GM12878 (cell line): Measurements from ENCODE around the gene AEN. TPM values are rescaled to one million over a fixed set of nuclear protein-coding genes. Genes with fewer than 3 reads are reported as not detected.
A peak's percentile ranks its signal among the peaks of the same experiment; 100 is the strongest.

ENCODE experiments used
- ATAC-seq: fragments of 200-7000 bp; cut with Tn5 transposase; 3 replicates; pipeline ENCODE4 v1.9.1; 2020; ENCODE audit warnings: mild to moderate bottlenecking, moderate library complexity
- BruUV-seq: library from RNA; stranded (reverse); fragments of 400-500 nt; replicated peaks from 2 replicates; lab custom pipeline; 2021; lab: Mats Ljungman, UMichigan
- CTCF ChIA-PET: fragments of 300-600 bp; sonication (Branson Sonifier 250); formaldehyde crosslinking; extraction: SDS; loops from one replicate; lab custom pipeline; 2021; ENCODE audit warnings: inconsistent platforms; lab: Yijun Ruan, JAX
- POLR2A ChIA-PET: fragments of 350-600 bp; formaldehyde crosslinking; extraction: SDS; loops from one replicate; lab custom pipeline; 2021; ENCODE audit warnings: inconsistent platforms; lab: Charles Lee
- RAD21 ChIA-PET: fragments of 300-600 bp; sonication (Branson Sonifier 250); formaldehyde crosslinking; loops from one replicate; lab custom pipeline; 2023; ENCODE audit warnings: antibody characterized with exemption; ENCODE audit not compliant: unreplicated experiment; lab: Charles Lee
- SMC1A ChIA-PET: fragments of 300-600 bp; sonication (Branson Sonifier 250); formaldehyde crosslinking; loops from one replicate; lab custom pipeline; 2023; ENCODE audit not compliant: unreplicated experiment, uncharacterized antibody; lab: Charles Lee
- DNase-seq: peaks from one replicate; pipeline ENCODE4 v3.0.0-alpha.2; 2011; ENCODE audit warnings: low read depth, low spot score
- FAIRE-seq: peaks from 3 replicates; lab custom pipeline; 2011; peaks lifted over from hg19 to GRCh38; lab: Jason Lieb, UNC
- H2AFZ ChIP-seq: 2 replicates; pipeline ENCODE4 v1.6.0; 2011; ENCODE audit warnings: low read depth, low read length, control low read depth; ENCODE audit not compliant: control insufficient read depth
- H3K27ac ChIP-seq: 2 replicates; pipeline ENCODE4 v1.5.1; 2011; ENCODE audit warnings: control low read depth; ENCODE audit not compliant: control insufficient read depth, insufficient read depth
- H3K27me3 ChIP-seq, 2 experiments: replicated peaks in 1 of 2; 2 replicates each; pipeline versions ENCODE4 v1.6.0 to v1.6.1; 2011; ENCODE audit warnings: low read length in 1 of 2; ENCODE audit not compliant: control insufficient read depth in 2 of 2, insufficient read depth in 2 of 2
- H3K36me3 ChIP-seq, 2 experiments: 2 replicates each; pipeline ENCODE4 v1.5.1; 2011; ENCODE audit warnings: low read length in 1 of 2; ENCODE audit not compliant: control insufficient read depth in 2 of 2, insufficient read depth in 2 of 2
- H3K4me1 ChIP-seq: 2 replicates; pipeline ENCODE4 v1.6.1; 2011; ENCODE audit warnings: mild to moderate bottlenecking, low read length, moderate library complexity, mixed read lengths; ENCODE audit not compliant: control insufficient read depth, insufficient read depth
- H3K4me2 ChIP-seq: 2 replicates; pipeline ENCODE4 v1.6.0; 2011; ENCODE audit warnings: control low read depth; ENCODE audit not compliant: control insufficient read depth, insufficient read depth
- H3K4me3 ChIP-seq: fragments of 200-600 bp; sonication (generic); 2 replicates; pipeline ENCODE4 v1.5.1; 2016
- H3K79me2 ChIP-seq: 2 replicates; pipeline ENCODE4 v1.6.0; 2011; ENCODE audit warnings: low read length; ENCODE audit not compliant: control insufficient read depth, insufficient read depth
- H3K9ac ChIP-seq: 2 replicates; pipeline ENCODE4 v1.8.0; 2011; ENCODE audit warnings: low read length, control low read depth, mixed read lengths; ENCODE audit not compliant: control insufficient read depth, insufficient read depth
- H3K9me3 ChIP-seq: replicated peaks from 3 replicates; pipeline ENCODE4 v1.5.1; 2011; ENCODE audit warnings: mild to moderate bottlenecking, low read length; ENCODE audit not compliant: control insufficient read depth, insufficient read depth
- H4K20me1 ChIP-seq: 2 replicates; pipeline ENCODE4 v1.6.0; 2011; ENCODE audit not compliant: control insufficient read depth, insufficient read depth
- DPF2 ChIP-seq: fragments of 450-650 bp; IDR thresholded peaks from 2 replicates; pipeline ENCODE4 v1.6.1; 2017; ENCODE audit warnings: mild to moderate bottlenecking
- EP300 ChIP-seq, 2 experiments: fragments of 150-350 bp in 1 of 2; IDR thresholded peaks; 2 replicates each; pipeline ENCODE4 v1.6.1; 2011 to 2012; ENCODE audit warnings: low read depth in 2 of 2, low read length in 2 of 2, borderline replicate concordance in 1 of 2, improper control_type of control experiment in 1 of 2, inconsistent platforms in 1 of 2; ENCODE audit not compliant: control insufficient read depth in 1 of 2
- MEF2B ChIP-seq: fragments of 450-650 bp; IDR thresholded peaks from 2 replicates; pipeline ENCODE4 v1.6.1; 2018; ENCODE audit warnings: mild to moderate bottlenecking, moderate library complexity; ENCODE audit not compliant: partially characterized antibody, poor library complexity, severe bottlenecking
- SPI1 ChIP-seq: IDR thresholded peaks from 2 replicates; pipeline ENCODE4 v1.6.1; 2011; ENCODE audit warnings: low read depth, mild to moderate bottlenecking, low read length, moderate library complexity, borderline replicate concordance; ENCODE audit not compliant: insufficient read depth
- YY1 ChIP-seq: IDR thresholded peaks from 2 replicates; pipeline ENCODE4 v1.6.1; 2011; ENCODE audit warnings: low read depth, mild to moderate bottlenecking, low read length
- ZNF217 ChIP-seq: fragments of 450-650 bp; IDR thresholded peaks from 2 replicates; pipeline ENCODE4 v1.6.1; 2017; ENCODE audit warnings: antibody characterized with exemption, mild to moderate bottlenecking
- WGBS: methylation state at CpG from one replicate; pipeline ENCODE4 v1.1.6; 2016; ENCODE audit warnings: low lambda C conversion rate; ENCODE audit not compliant: insufficient replicate concordance, insufficient coverage; ENCODE audit errors: missing lambda C conversion rate; 5-methylcytosine and 5-hydroxymethylcytosine counted together
- in situ Hi-C: fragments of 300-500 bp; cut with MboI; formaldehyde crosslinking; loops from 9 replicates; pipeline ENCODE4 v1.14.3; 2018; ENCODE audit warnings: mixed read lengths
- intact Hi-C: fragments of 100-400 bp; cut with micrococcal nuclease; formaldehyde crosslinking; loops from one replicate; pipeline ENCODE4 v1.14.2; 2022; ENCODE audit not compliant: unreplicated experiment
- polyA plus RNA-seq, 11 experiments: library from polyadenylated mRNA; depleted of rRNA in 4 of 11; unstranded in 6 of 11; stranded (reverse) in 5 of 11; fragments of >200 nt; fragmentation: Nextera tagmentation in 4 of 11; fragmentation: Illumina TruSeq in 1 of 11; extraction: Ambion mirVana in 4 of 11; extraction: Trizol in 1 of 11; gene quantifications; 1 replicate in 1 of 11; 2 replicates in 10 of 11; pipeline versions ENCODE4 v1.2.1 to v1.2.3, GENCODE V29; 2011 to 2016; ENCODE audit warnings: inconsistent platforms in 2 of 11, missing spikeins in 2 of 11, low read depth in 1 of 11
- total RNA-seq, 4 experiments: library from RNA; depleted of rRNA in 3 of 4; stranded (reverse); fragments of >200 nt in 3 of 4; fragmentation: Illumina TruSeq in 1 of 4; extraction: Trizol in 1 of 4; gene quantifications; 2 replicates each; pipeline versions ENCODE4 v1.2.1 to v1.2.3, GENCODE V29; 2013 to 2021
- TF ChIP-seq, protein P1 (sequence below): fragments of 450-650 bp; formaldehyde crosslinking; IDR thresholded peaks from 2 replicates; pipeline ENCODE4 v1.5.0; 2022; ENCODE audit warnings: mild to moderate bottlenecking, missing genetic modification characterization
- TF ChIP-seq, protein P2 (sequence below): fragments of 450-650 bp; IDR thresholded peaks from 2 replicates; pipeline ENCODE4 v1.6.1; 2014; ENCODE audit warnings: mild to moderate bottlenecking
- TF ChIP-seq, protein P3 (sequence below): fragments of 150-350 bp; IDR thresholded peaks from 2 replicates; pipeline ENCODE4 v1.6.1; 2016; ENCODE audit warnings: low read depth, low read length
- TF ChIP-seq, protein P4 (sequence below): fragments of 450-650 bp; IDR thresholded peaks from 2 replicates; pipeline ENCODE4 v1.6.1; 2016; ENCODE audit warnings: mild to moderate bottlenecking

The AEN gene
- total and polyA plus RNA-seq, 10 of the 15 experiments (the other 5 are each of a cell fraction or from before 2014, with no cell fraction given): 11.7 to 81.2 (median 53.7) TPM

DNA sequence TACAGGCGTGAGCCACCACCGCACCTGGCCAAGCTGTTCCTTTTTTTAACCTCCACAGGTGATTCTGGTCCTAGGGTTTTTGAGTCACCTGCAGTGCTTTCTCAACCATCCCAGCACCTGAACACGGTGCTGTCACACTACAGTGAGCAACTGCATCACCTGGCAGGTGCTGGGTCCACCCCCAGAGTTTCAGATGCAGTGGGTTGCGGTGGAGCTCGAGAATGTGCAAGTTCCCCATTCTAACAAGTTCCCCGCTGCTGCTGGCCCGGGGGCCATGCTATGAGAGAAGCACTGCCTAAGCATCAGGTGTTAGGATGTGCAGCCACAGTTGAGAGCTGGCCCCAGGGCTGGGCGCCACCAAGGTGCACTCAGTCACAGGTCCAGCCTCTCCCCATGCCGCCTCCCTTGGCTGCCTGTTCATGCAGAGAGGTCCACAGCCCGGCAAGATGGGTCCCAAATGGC, 35.7 kb downstream of the AEN start:
- H3K4me3 ChIP-seq: no peak overlapping the region
- H3K9me3 ChIP-seq: no peaks in the 10 kb centered on the region
- FAIRE-seq (peak; percentile 96), DNase-seq (peak; percentile 56), ATAC-seq (peak; percentile 93)
- H3K27ac ChIP-seq: no peak overlapping the region
- intact Hi-C loops: loop anchor here (2.0 kb wide), 2 partner anchors 32 to 44 kb away; no protein-coding TSS in a partner anchor
- no peaks in the 10 kb centered on the region for H3K79me2 ChIP-seq
- peaks cover 15% of the 10 kb centered on the region for H3K4me1 ChIP-seq
- no peak overlapping the region for H3K4me2 ChIP-seq
- H3K27me3 ChIP-seq: no peaks in the 10 kb centered on the region
- no peak overlapping the region for H2AFZ ChIP-seq
- RAD21 ChIA-PET: interaction anchor here (1.0 to 4.2 kb wide), 7 partner anchors 10 to 248 kb away, joined by 3 to 40 read pairs (median 7); partner anchors contain the start of gene AEN
- H3K36me3 ChIP-seq: peaks cover 0 to under 1% of the 10 kb centered on the region in 2 experiments; a peak in 2 of 4 replicates
- POLR2A ChIA-PET: interaction anchor here (0.8 to 1.5 kb wide), 8 partner anchors 11 to 35 kb away, joined by 3 to 10 read pairs (median 3); partner anchors contain the start of gene ISG20
- SMC1A ChIA-PET: interaction anchor here (0.7 to 4.9 kb wide), 12 partner anchors 8 to 278 kb away, joined by 3 to 37 read pairs (median 4); no protein-coding TSS in a partner anchor
- in situ Hi-C loops: no loop called here
- 3% methylated on average over 10 of the region's 10 CpGs for WGBS
- BruUV-seq: no TSS peak
- CTCF ChIA-PET: interaction anchor here (0.8 to 5.8 kb wide), 16 partner anchors 10 to 189 kb away, joined by 3 to 61 read pairs (median 5); partner anchors contain the start of gene MRPS11
- no peaks in the 10 kb centered on the region for H4K20me1 ChIP-seq
- no peak overlapping the region for H3K9ac ChIP-seq
- TF ChIP-seq, protein P1, sequence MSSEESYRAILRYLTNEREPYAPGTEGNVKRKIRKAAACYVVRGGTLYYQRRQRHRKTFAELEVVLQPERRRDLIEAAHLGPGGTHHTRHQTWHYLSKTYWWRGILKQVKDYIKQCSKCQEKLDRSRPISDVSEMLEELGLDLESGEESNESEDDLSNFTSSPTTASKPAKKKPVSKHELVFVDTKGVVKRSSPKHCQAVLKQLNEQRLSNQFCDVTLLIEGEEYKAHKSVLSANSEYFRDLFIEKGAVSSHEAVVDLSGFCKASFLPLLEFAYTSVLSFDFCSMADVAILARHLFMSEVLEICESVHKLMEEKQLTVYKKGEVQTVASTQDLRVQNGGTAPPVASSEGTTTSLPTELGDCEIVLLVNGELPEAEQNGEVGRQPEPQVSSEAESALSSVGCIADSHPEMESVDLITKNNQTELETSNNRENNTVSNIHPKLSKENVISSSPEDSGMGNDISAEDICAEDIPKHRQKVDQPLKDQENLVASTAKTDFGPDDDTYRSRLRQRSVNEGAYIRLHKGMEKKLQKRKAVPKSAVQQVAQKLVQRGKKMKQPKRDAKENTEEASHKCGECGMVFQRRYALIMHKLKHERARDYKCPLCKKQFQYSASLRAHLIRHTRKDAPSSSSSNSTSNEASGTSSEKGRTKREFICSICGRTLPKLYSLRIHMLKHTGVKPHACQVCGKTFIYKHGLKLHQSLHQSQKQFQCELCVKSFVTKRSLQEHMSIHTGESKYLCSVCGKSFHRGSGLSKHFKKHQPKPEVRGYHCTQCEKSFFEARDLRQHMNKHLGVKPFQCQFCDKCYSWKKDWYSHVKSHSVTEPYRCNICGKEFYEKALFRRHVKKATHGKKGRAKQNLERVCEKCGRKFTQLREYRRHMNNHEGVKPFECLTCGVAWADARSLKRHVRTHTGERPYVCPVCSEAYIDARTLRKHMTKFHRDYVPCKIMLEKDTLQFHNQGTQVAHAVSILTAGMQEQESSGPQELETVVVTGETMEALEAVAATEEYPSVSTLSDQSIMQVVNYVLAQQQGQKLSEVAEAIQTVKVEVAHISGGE: no peak
- no peak for TF ChIP-seq YY1
- TF ChIP-seq, protein P2, sequence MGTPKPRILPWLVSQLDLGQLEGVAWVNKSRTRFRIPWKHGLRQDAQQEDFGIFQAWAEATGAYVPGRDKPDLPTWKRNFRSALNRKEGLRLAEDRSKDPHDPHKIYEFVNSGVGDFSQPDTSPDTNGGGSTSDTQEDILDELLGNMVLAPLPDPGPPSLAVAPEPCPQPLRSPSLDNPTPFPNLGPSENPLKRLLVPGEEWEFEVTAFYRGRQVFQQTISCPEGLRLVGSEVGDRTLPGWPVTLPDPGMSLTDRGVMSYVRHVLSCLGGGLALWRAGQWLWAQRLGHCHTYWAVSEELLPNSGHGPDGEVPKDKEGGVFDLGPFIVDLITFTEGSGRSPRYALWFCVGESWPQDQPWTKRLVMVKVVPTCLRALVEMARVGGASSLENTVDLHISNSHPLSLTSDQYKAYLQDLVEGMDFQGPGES: no peak
- TF ChIP-seq, protein P3, sequence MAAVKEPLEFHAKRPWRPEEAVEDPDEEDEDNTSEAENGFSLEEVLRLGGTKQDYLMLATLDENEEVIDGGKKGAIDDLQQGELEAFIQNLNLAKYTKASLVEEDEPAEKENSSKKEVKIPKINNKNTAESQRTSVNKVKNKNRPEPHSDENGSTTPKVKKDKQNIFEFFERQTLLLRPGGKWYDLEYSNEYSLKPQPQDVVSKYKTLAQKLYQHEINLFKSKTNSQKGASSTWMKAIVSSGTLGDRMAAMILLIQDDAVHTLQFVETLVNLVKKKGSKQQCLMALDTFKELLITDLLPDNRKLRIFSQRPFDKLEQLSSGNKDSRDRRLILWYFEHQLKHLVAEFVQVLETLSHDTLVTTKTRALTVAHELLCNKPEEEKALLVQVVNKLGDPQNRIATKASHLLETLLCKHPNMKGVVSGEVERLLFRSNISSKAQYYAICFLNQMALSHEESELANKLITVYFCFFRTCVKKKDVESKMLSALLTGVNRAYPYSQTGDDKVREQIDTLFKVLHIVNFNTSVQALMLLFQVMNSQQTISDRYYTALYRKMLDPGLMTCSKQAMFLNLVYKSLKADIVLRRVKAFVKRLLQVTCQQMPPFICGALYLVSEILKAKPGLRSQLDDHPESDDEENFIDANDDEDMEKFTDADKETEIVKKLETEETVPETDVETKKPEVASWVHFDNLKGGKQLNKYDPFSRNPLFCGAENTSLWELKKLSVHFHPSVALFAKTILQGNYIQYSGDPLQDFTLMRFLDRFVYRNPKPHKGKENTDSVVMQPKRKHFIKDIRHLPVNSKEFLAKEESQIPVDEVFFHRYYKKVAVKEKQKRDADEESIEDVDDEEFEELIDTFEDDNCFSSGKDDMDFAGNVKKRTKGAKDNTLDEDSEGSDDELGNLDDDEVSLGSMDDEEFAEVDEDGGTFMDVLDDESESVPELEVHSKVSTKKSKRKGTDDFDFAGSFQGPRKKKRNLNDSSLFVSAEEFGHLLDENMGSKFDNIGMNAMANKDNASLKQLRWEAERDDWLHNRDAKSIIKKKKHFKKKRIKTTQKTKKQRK: no peak
- peak; percentile 65 to 72 for TF ChIP-seq EP300 (IDR thresholded peaks at IDR 0.05; ENCODE audit: borderline replicate concordance in 1 of 2, control insufficient read depth in 1 of 2, low read depth in 2 of 2, low read length in 2 of 2)
- TF ChIP-seq, protein P4, sequence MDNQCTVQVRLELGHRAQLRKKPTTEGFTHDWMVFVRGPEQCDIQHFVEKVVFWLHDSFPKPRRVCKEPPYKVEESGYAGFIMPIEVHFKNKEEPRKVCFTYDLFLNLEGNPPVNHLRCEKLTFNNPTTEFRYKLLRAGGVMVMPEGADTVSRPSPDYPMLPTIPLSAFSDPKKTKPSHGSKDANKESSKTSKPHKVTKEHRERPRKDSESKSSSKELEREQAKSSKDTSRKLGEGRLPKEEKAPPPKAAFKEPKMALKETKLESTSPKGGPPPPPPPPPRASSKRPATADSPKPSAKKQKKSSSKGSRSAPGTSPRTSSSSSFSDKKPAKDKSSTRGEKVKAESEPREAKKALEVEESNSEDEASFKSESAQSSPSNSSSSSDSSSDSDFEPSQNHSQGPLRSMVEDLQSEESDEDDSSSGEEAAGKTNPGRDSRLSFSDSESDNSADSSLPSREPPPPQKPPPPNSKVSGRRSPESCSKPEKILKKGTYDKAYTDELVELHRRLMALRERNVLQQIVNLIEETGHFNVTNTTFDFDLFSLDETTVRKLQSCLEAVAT: peak; percentile 67
- peak; percentile 71 for TF ChIP-seq MEF2B
- peak; percentile 96 for TF ChIP-seq DPF2
- TF ChIP-seq SPI1: peak; percentile 67; the same call in 1 of the 2 replicates
- TF ChIP-seq ZNF217: peak; percentile 91
